GM18858 (cell line): ENCODE results near the gene ANKRD24.
"Not testable (repeated sequence)": the region's sequence is repeated elsewhere in the genome, so short reads cannot be mapped to it uniquely, and the experiment has no call there.

Experiments
- ATAC-seq: cut with Tn5 transposase; IDR thresholded peaks from one replicate; pipeline ENCODE4 v1.9.1; 2021; ENCODE audit not compliant: unreplicated experiment

The ANKRD24 gene

GRCh38 chr19:4230237-4230636, 47.7 kb downstream of the ANKRD24 start:
- not testable (repeated sequence) for ATAC-seq

DNA sequence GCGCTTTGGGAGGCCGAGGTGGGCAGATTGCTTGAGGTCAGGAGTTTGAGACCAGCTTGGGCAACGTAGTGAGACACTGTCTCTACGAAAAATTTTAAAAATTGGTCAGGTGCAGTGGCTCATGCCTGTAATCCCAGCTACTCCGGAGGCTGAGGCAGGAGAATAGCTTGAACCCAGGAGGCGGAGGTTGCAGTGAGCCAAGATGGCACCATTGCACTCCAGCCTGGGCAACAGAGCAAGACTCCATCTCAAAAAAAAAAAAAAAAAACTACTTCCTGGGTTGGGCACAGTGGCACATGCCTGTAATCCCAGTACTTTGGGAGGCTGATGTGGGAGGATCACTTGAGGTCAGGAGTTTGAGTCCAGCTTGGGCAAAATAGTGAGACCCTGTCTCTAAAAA, 49.0 kb downstream of the ANKRD24 start:
- ATAC-seq, result not testable (repeated sequence)

DNA sequence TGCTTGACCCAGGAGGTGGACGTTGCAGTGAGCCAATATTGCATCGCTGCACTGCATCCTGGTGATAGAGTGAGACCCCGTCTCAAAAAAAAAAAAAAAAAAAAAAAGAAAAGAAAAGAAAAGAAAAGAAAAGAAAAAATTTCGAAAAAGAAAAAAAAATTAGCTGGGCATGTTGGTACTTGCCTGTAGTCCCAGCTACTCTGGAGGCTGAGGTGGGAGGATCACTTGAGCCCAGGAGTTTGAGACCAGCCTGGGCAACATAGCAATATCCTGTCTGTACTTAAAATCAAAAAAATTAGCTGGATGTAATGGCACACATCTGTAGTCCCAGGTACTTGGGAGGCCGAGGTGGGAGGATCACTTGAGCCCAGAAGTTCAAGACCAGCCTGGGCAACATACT, 49.6 kb downstream of the ANKRD24 start:
- ATAC-seq, result not testable (repeated sequence)

DNA sequence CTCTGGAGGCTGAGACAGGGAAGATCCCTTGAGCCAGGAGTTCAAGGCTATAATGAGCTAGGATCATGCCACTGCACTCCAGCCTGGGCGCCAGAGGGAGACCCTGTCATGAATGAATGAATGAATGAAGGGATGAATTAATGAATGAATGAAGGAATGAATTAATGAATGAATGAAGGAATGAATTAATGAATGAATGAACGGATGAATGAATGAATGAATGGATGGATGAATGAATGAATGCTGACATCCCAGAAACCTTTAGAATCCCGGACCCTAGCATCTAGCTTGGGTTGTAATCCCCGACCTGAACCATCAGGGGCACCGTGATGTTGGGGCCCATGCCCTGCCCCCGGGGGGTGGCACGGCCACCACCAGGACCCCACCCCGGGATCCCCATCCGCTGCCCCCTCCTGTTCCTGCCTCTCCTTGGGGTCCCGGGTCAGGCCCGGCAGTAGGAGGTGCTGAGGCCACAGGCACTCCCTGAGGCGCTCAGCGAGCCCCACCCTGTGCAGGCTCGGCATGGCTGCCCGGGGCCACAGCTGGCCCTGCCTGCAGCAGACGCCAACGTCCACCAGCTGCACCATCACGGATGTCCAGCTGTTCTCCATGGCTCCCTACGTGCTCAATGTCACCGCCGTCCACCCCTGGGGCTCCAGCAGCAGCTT, 50.3 kb downstream of the ANKRD24 start:
- ATAC-seq, result no peak

DNA sequence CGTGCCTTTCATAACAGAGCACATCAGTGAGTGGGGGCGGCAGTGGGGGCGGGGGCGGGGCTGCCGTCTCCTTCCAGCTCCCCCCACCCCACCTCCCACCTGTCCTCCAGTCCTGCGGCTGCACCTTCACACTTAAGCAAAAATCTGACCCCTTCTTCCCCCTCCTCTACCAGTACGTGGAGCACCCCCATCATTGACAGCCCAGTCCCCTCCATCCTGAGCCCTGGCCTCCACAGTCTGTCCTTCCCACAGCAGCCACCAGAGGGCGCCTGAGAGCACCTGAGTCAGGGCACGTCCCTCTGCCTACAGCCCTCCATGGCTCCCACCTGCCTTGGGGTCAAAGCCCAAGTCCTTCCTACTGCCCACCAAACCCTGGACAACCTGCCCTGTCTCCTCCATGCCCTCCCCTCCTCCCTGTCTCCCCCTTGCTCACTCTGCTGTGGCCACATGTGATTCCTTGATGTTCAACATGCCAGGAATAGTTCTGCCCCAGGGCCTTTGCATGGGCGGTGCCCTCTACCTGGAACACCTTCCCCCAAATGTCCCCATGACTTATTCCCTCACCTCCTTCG, 50.9 kb downstream of the ANKRD24 start:
- no peak for ATAC-seq

- no peak for ATAC-seq
Observed at GRCh38 chr19:4234142-4234861, 51.8 kb downstream of the ANKRD24 start.

DNA sequence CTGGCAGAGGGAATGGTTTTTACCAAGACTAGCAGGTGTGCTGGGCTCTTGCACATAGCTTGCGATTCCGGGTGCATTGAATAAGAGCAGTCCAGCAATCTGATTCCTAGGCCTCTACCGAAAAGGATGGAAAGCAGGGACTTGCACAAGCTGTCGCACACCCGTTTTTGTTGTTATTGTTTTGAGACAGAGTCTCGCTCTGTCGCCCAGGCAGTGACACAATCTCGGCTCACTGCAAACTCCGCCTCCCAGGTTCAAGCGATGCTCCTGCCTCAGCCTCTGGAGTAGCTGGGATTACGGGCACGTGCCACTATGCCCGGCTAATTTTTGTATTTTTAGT, 52.3 kb downstream of the ANKRD24 start:
- no peak for ATAC-seq

DNA sequence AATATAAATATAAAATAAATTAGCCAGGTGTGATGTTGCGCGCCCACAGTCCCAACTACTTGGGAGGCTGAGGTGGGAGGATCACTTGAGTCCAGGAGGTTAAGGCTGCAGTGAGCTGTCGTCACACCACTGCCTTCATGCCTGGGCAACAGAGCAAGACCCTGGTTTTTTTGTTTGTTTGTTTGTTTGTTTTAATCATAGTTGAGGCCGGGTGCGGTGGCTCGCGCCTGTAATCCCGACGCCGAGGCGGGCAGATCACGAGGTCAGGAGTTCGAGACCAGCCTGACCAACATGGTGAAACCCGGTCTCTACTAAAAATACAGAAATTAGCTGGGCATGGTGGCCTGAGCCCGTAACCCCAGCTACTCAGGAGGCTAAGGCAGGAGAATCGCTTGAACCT, 55.0 kb downstream of the ANKRD24 start:
- not testable (repeated sequence) for ATAC-seq

DNA sequence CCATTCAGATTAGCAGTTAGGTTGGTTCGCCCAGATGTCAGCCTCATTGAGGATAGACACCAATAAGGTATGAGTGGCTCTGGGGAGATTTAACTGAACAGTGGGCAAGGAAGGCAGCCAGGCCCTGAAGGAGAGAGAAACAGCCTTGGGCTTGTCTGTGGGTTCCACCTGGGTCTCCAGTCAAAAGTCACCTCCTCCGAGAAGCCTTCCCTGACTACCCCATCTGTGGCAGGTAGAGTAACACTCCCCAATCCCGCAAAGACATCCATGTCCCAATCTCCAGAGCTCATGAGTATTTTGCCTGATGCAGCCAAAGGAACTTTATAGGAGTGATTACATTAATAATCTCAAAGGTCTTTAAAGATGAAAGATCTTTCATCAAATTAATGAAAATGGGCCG, 56.3 kb downstream of the ANKRD24 start:
- ATAC-seq, result no peak

- ATAC-seq, result no peak
Observed at GRCh38 chr19:4241824-4242430, 59.4 kb downstream of the ANKRD24 start.

GRCh38 chr19:4245938-4246337, 63.4 kb downstream of the ANKRD24 start:
- ATAC-seq, result not testable (repeated sequence)

- ATAC-seq, result peak; percentile 62
Observed at GRCh38 chr19:4246767-4247593, 64.5 kb downstream of the ANKRD24 start, which contains the start of gene YJU2. TSS of gene YJU2 (plus strand) at chr19:4247080. CDS start at chr19:4247147, 67 bp downstream.

DNA sequence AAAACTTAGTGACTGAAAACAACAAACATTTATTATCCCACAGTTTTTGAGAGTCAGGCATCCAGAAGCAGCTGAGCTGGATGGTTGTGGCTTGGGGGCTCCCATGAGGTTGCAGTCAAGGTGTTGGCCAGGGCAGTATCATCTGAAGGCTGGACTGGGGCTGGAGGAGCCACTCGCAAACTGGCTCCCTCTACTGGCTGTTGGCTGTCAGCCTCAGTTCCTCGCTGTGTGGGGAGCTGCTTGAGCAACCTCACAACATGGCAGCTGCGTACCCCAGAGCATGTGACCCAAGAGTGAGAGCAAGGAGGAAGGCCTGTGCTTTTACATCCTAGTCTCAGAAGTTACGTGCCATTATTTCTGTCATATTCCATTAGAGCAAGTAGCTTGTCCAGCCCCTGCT, 74.1 kb downstream of the ANKRD24 start:
- no peak for ATAC-seq

DNA sequence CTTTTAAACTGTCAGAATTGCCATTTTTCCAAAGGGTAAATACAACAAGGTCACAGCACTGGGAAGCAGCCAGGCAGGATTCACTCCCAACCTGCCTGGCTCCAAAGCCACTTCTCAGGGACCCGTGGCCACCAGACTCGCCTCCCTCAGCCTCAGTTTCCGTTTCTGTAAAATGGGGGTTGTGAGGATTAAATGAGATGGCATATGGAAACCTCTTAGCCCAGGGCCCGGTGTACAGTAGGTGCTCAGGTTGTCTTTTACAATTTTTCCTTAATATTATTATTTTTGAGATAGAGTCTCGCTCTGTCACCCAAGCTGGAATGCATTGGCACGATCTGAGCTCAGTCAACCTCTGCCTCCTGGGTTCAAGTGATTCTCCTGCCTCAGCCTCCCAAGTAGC, 74.5 kb downstream of the ANKRD24 start:
- no peak for ATAC-seq

GRCh38 chr19:4258181-4258580, 75.7 kb downstream of the ANKRD24 start:
- ATAC-seq, result no peak

DNA sequence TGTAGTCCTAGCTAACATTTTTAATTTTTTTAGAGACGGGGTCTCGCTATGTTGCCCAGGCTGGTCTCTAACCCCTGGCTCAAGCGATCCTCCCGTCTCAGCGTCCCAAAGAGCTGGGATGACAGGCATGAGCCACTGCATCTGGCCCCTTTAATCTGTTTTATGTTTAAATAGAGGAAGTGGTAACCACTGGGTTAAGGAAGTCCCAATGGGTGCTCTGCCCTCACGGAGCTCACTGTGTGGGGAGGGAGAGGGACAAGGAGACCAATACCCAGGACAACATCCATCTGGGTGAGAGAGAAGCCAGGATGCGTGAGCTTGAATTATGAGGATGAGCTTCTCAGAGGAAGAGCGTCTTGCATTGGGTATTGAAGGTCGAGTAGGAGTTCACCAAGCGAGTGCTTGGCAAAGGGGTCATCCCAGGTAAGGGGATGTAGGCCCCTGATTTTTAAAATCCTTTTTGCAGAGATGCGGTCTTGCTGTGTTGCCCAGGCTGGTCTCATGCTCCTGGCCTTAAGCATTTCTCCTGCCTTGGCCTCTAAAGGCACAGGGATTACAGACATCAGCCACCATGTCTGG, 78.2 kb downstream of the ANKRD24 start:
- ATAC-seq, result no peak

- no peak for ATAC-seq
Observed at GRCh38 chr19:4264812-4265211, 82.3 kb downstream of the ANKRD24 start.

- no peak for ATAC-seq
Observed at GRCh38 chr19:4266253-4267000, 83.9 kb downstream of the ANKRD24 start.

- ATAC-seq, result no peak
Observed at GRCh38 chr19:4267101-4267900, 84.8 kb downstream of the ANKRD24 start.
